T-helper 17 cell (primary cell): Measurements from ENCODE around the gene TEX19. TPM values are rescaled to one million over a fixed set of nuclear protein-coding genes. Genes with fewer than 3 reads are reported as not detected.

Source experiments
- ATAC-seq: fragments of 150-1000 bp; cut with Tn5 transposase; 2 replicates; pipeline ENCODE4 v1.10.0; 2021; ENCODE audit warnings: mild to moderate bottlenecking, moderate library complexity
- DNase-seq, 3 donors: peaks; one replicate each; pipeline versions ENCODE4 v3.0.0 to v3.0.0-alpha.2; 2020 to 2021
- H3K9me3 ChIP-seq: one replicate; pipeline ENCODE4 v1.7.0; 2013; ENCODE audit warnings: low read length, mild to moderate bottlenecking; ENCODE audit not compliant: control insufficient read depth, poor library complexity, severe bottlenecking
- H3K27ac Mint-ChIP-seq: one replicate; pipeline ENCODE4 v1.8.0; 2022; ENCODE audit warnings: mild to moderate bottlenecking, moderate library complexity, mixed read lengths
- H3K27me3 Mint-ChIP-seq: one replicate; pipeline ENCODE4 v1.8.0; 2022; ENCODE audit warnings: mixed read lengths
- H3K36me3 Mint-ChIP-seq: one replicate; pipeline ENCODE4 v1.8.0; 2022; ENCODE audit warnings: low read depth, mixed read lengths
- H3K4me1 Mint-ChIP-seq: one replicate; pipeline ENCODE4 v1.8.0; 2022; ENCODE audit warnings: mild to moderate bottlenecking, mixed read lengths
- H3K4me3 Mint-ChIP-seq: one replicate; pipeline ENCODE4 v1.8.0; 2022; ENCODE audit warnings: mild to moderate bottlenecking, moderate library complexity, mixed read lengths
- total RNA-seq, 4 donors: library from RNA in 2 of 4; stranded (reverse) in 2 of 4; gene quantifications; one replicate each; pipeline ENCODE4 v1.2.3 and lab custom pipeline; 2022 to 2026

The TEX19 gene
- total RNA-seq, 2 donors from 2014 or later, result not detected

- no peak for ATAC-seq
- H3K9me3 ChIP-seq, result no peaks in the 10 kb centered on the region
- Mint-ChIP-seq H3K4me1 (peaks cover 9% of the 10 kb centered on the region), H3K27ac (no peak overlapping the region), H3K36me3 (no peaks in the 10 kb centered on the region), H3K27me3 (no peaks in the 10 kb centered on the region), H3K4me3 (no peak overlapping the region)
- DNase-seq, result no peak
These were observed 31.8 kb upstream of the TEX19 start for GRCh38 chr17:82327289-82327688.

- Mint-ChIP-seq H3K4me3 (no peak overlapping the region), H3K27me3 (no peaks in the 10 kb centered on the region), H3K4me1 (peaks cover 13% of the 10 kb centered on the region), H3K36me3 (no peaks in the 10 kb centered on the region), H3K27ac (no peak overlapping the region)
- ATAC-seq, result no peak
- no peak for DNase-seq
- no peaks in the 10 kb centered on the region for H3K9me3 ChIP-seq
These were observed 31.3 kb upstream of the TEX19 start for GRCh38 chr17:82327757-82328140.

- no peak for ATAC-seq
- H3K9me3 ChIP-seq, result no peaks in the 10 kb centered on the region
- Mint-ChIP-seq H3K36me3 (no peaks in the 10 kb centered on the region), H3K4me3 (no peak overlapping the region), H3K27ac (no peak overlapping the region), H3K27me3 (no peaks in the 10 kb centered on the region), H3K4me1 (peaks cover 16% of the 10 kb centered on the region)
- DNase-seq, result no peak
These were observed 30.7 kb upstream of the TEX19 start for GRCh38 chr17:82328141-82328993.

- no peaks in the 10 kb centered on the region for H3K9me3 ChIP-seq
- H3K36me3 Mint-ChIP-seq, result no peaks in the 10 kb centered on the region
- H3K27ac Mint-ChIP-seq, result no peak overlapping the region
- H3K4me1 Mint-ChIP-seq, result peaks cover 12% of the 10 kb centered on the region
- no peak for ATAC-seq
- no peaks in the 10 kb centered on the region for H3K27me3 Mint-ChIP-seq
- DNase-seq, result no peak
- H3K4me3 Mint-ChIP-seq, result no peak overlapping the region
These were observed 30.0 kb upstream of the TEX19 start for GRCh38 chr17:82328994-82329507.

- H3K27me3 Mint-ChIP-seq, result no peaks in the 10 kb centered on the region
- no peak overlapping the region for H3K27ac Mint-ChIP-seq
- no peak for DNase-seq
- no peaks in the 10 kb centered on the region for H3K9me3 ChIP-seq
- no peaks in the 10 kb centered on the region for H3K36me3 Mint-ChIP-seq
- H3K4me3 Mint-ChIP-seq, result no peak overlapping the region
- no peak for ATAC-seq
- peaks cover 9% of the 10 kb centered on the region for H3K4me1 Mint-ChIP-seq
These were observed 29.2 kb upstream of the TEX19 start for GRCh38 chr17:82329683-82330321.

- DNase-seq (no peak), ATAC-seq (no peak)
- Mint-ChIP-seq H3K36me3 (peaks cover 2% of the 10 kb centered on the region), H3K27me3 (no peaks in the 10 kb centered on the region), H3K4me3 (no peak overlapping the region), H3K27ac (no peak overlapping the region), H3K4me1 (peaks cover 14% of the 10 kb centered on the region)
- H3K9me3 ChIP-seq, result no peaks in the 10 kb centered on the region
These were observed 28.5 kb upstream of the TEX19 start for GRCh38 chr17:82330322-82331239.

GRCh38 chr17:82331345-82331939, 27.6 kb upstream of the TEX19 start:
- no peak for DNase-seq
- H3K4me3 Mint-ChIP-seq, result peak overlapping the region; percentile 21
- no peak for ATAC-seq
- no peak overlapping the region for H3K27ac Mint-ChIP-seq
- H3K4me1 Mint-ChIP-seq, result peaks cover 15% of the 10 kb centered on the region
- no peaks in the 10 kb centered on the region for H3K9me3 ChIP-seq
- peaks cover 2% of the 10 kb centered on the region for H3K36me3 Mint-ChIP-seq
- H3K27me3 Mint-ChIP-seq, result no peaks in the 10 kb centered on the region

GRCh38 chr17:82332669-82333278, 26.3 kb upstream of the TEX19 start:
- peak; percentile 62 for ATAC-seq
- DNase-seq, result no peak
- Mint-ChIP-seq H3K36me3 (peaks cover 2% of the 10 kb centered on the region), H3K27ac (no peak overlapping the region), H3K4me3 (peak overlapping the region; percentile 88), H3K4me1 (peaks cover 15% of the 10 kb centered on the region), H3K27me3 (no peaks in the 10 kb centered on the region)
- H3K9me3 ChIP-seq, result no peaks in the 10 kb centered on the region

- DNase-seq (no peak), ATAC-seq (peak; percentile 38)
- H3K27ac Mint-ChIP-seq, result peak within 1 kb of the TSS; percentile 94
- peak within 1 kb of the TSS; percentile 99 for H3K4me3 Mint-ChIP-seq
- peaks cover 17% of the 10 kb centered on the region for H3K4me1 Mint-ChIP-seq
- no peaks in the 10 kb centered on the region for H3K27me3 Mint-ChIP-seq
- peaks cover 2% of the 10 kb centered on the region for H3K36me3 Mint-ChIP-seq
- H3K9me3 ChIP-seq, result no peaks in the 10 kb centered on the region
These were observed 25.5 kb upstream of the TEX19 start, which contains the start of gene SECTM1 for GRCh38 chr17:82333279-82334171. SECTM1 (minus strand) TSS chr17:82333766; CDS start chr17:82327240, 6,526 bp downstream.

- Mint-ChIP-seq H3K27ac (peak overlapping the region; percentile 94), H3K36me3 (peaks cover 2% of the 10 kb centered on the region), H3K4me1 (peaks cover 21% of the 10 kb centered on the region), H3K4me3 (peak overlapping the region; percentile 99), H3K27me3 (no peaks in the 10 kb centered on the region)
- DNase-seq (no peak), ATAC-seq (no peak)
- no peaks in the 10 kb centered on the region for H3K9me3 ChIP-seq
These were observed 24.8 kb upstream of the TEX19 start for GRCh38 chr17:82334204-82334621.

- DNase-seq, result no peak
- Mint-ChIP-seq H3K4me3 (peak overlapping the region; percentile 99), H3K27ac (peak overlapping the region; percentile 94), H3K27me3 (no peaks in the 10 kb centered on the region), H3K36me3 (peaks cover 2% of the 10 kb centered on the region), H3K4me1 (peaks cover 22% of the 10 kb centered on the region)
- H3K9me3 ChIP-seq, result no peaks in the 10 kb centered on the region
- ATAC-seq, result peak; percentile 26
These were observed 24.2 kb upstream of the TEX19 start for GRCh38 chr17:82334622-82335394.
